Renal pelvis (tissue), 4 donors: ENCODE results near the gene ROBO2. TPM values are rescaled to one million over a fixed set of nuclear protein-coding genes. Genes with fewer than 3 reads are reported as not detected.

Experiments
- DNase-seq: peaks from one replicate; pipeline ENCODE4 v3.0.0-alpha.2; 2013
- polyA plus RNA-seq, 3 donors: library from polyadenylated mRNA; unstranded; fragments of 120-200 nt; gene quantifications; one replicate each; pipeline ENCODE4 v1.2.1, GENCODE V29; 2013; ENCODE audit not compliant: insufficient read length in 3 of 3

ROBO2 gene
- polyA plus RNA-seq, 3 donors, result 82.8 to 101 (median 88.0) TPM

DNA sequence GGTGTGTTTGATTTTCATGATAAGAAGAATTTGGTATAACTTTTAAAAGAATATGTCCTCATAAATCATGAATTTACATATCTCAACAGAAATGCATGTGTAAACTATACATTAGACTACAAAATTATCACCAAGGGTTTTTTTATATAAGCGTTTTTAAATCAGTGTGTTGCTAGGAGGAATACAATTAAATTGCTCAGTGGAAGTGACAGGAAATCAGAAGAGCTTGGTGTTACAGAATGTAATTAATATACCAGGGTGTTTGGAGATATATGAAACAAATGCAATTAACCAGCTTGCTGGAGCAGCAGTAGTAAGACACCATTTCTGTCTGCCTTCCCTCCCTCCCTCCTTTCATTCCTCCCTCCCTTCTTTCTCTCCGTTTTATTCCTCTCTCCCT lies 2.4 kb downstream of the ROBO2 start:
- DNase-seq, result no peak

DNA sequence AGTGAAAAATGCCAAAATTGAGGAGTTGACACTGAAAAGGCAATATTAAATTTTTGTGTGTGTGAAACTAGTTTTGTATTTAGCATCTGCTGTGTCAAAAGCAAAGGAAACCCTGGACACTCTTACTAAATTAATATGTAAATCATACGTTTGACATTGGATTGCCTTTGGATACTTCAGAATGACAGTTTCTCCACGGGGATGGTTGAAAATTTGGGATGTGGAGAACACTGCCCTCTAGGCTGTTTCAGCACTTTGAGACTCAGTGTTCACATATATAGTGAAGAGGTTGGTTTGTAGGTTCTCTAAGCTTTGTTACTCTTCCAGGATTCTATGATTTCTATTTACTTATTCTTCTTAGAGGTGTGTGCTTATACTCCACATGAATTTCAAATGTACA lies 3.0 kb downstream of the ROBO2 start:
- peak; percentile 39 for DNase-seq

DNA sequence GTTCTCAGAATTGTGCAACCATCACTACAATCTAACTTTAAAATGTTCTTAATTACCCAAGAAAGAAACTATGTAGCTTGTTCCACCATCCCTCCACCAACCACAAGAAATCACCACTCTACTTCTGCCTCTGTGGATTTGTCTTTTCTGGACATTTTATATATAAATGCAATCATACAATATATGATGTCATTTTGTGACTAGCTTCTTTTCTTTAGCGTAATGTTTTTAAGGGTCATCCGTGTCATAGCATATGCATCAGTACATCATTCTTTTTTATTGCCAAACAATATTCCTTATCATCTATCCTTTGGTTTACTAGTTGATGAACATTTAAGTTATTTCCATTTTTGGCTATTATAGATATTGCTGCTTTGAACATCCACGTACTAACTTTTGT lies 5.8 kb downstream of the ROBO2 start:
- DNase-seq, result no peak

DNA sequence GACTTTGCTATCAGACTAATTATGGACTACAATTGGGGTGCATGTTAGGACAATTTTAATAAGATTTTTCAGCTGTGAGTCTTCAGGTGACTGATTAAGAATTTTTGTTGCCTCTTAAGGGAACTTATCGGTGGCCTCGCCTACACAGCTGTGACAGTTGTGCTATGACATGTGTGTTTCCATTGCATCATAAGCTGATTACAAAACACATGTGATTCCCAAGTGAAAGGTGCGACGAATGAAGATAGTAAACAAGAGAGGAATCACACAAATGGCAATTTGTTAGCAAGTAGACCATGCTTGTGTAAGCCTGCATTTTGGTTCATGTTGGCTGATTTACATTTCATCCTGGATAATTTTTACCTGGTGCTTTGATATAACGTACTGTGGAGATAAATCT lies 8.3 kb downstream of the ROBO2 start:
- no peak for DNase-seq

DNA sequence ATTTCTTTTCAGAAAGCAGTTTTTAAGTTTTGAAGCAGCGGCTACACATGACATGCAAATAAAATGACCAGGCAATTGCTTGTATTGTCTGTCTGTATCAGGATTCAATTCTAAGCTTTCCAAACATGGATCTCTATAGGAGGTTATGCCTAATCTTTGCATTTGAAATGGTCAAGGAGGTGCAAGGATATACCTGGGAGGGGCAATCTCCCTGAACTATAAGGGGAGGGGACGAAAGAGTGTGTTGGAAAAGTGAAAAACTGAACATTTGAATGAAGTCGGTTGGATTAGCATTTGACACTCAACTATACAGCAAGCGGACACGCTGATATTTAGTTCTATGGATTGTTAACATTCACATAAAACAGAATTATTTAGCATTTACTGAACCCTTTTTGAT lies 11.7 kb downstream of the ROBO2 start:
- no peak for DNase-seq

DNA sequence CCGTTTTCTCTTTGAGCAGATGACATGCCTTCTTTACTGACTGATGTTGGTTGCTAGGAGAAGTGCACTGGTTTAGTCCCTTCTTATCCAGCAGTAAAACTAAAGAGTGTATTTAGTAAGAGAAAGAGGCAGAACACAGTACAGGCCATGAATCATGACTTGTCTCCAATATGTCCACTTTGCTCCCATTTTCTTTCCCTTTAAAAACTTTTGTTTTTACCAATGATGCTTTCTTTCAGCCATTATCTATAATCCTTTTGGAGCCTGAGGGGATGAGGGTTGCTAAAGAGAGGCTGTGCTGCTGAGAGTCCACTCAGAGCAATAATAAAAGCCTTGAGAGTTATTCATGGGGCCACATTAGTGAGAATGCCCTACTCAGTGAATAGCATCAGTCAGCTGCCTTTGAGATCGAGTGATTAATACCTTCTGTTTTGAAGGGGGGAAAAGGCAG lies 12.2 kb downstream of the ROBO2 start:
- no peak for DNase-seq

DNA sequence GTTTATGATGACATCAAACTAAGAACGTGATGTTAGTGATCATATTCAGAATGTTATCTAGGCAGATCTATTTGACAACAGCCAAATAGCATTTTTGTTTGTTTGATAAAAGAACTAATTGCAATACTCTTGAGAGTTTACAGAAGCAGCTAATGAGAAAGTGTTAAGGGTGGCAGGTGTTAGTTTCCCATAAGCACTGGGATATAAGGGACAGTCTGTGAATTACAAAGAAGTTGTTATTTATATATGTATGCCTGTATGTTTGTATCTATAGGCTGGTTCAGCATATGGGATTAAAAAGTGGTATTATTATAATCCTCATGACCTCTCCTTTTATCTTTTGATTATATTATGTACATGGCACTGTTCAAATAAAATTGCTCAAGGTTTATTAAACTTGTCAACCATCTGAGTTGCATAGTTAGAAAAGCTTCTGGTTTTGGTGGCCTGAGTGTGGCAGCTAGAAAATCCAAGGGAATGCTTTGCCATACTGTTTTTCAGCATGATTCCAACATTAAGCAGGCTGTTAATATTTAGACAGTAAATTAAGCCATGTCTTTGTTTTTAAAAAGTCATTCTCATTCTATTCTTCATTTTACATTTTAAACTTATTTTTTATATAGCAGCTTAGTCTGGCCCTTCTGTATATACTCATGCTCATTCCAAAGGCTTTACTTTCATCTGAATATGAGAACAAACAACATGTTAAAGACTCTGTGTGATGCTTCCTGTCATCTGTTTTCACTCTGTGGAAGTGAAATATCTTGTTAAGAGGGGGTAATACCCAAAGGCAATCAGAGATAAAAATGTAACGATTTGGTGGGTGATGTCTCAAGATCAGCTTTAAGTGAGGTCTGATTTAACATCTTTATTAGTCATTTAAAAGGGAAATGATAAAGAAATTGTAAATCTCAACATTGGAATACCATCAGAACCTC lies 13.1 kb downstream of the ROBO2 start:
- no peak for DNase-seq

DNA sequence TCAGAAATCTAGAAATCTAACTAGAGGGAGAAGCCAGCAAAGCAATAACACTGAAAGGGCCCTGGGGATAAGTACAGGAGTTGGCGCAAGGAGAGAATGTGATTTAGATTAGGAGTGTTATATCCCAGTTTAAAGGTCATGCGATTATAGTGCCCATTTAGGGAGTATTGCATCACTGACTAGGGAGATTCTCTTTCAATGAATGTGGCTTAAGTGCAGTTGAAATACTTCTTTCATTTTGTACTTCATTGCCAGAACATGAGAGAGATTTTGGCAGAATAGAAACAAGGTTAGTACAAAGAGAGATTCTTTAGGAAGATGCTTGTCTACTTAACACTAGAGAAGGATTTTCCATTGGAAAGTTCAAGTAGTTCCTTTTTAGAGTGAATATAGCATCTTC lies 13.9 kb downstream of the ROBO2 start:
- no peak for DNase-seq

DNA sequence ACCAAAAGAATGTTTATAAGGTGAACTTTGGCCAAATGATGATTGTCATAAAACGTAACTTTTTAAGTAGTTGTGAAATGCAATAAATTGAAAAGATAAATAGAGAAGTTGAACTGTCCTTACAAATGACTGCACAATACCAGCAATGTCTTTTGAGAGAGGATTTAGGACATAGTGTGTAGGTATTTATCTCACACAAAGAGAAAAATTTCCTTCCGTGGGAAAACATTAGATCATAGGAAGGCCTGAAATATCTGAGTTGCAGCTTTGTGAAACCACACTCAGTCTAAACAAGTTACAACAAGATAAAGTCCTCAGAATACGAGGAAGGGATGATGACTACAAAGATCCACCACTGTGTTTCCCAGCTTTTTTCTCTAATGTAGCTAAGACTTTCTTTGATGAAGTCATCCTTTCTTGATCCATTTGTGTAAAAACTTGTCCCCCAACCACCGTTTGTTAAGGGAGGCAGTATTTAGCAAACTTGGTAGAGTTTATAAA lies 16.0 kb downstream of the ROBO2 start:
- no peak for DNase-seq

DNA sequence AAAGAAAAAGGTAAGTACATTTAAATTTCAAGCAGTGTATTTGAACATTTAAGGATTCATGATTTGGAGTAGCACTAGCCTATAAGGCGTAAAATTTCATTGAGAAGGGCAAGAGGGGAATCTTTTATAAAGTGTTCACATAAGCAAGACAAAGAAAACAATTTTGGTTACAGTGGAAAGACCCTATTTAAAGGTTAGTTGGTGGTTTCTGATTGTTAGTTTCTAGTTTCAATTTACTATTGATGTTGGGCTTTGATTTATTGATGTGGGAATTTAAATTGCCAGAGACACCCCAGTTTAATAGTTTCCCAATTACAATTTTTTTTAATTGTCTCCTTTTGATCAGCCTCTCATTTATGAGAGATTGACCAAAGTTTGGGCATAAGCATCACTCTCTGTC lies 19.5 kb downstream of the ROBO2 start:
- DNase-seq, result no peak

DNA sequence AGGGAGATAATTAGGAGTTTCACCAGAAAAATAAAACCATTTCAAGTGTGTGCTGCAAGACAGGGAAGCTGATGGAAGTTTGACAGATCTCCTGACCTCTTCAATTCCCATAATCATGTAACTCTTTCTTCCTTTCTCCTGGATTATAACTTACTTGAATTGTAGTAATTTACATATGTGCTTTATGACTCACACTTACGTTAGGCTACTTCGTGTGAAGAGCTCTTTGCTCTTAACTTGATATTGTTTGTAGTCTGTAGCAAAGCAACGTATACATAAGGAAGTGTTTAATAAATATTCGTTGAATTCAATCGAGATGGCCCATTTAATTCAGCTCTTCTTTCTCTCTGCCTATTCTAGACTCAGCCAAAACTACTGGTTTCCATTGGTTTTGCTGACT lies 23.5 kb downstream of the ROBO2 start:
- no peak for DNase-seq

DNA sequence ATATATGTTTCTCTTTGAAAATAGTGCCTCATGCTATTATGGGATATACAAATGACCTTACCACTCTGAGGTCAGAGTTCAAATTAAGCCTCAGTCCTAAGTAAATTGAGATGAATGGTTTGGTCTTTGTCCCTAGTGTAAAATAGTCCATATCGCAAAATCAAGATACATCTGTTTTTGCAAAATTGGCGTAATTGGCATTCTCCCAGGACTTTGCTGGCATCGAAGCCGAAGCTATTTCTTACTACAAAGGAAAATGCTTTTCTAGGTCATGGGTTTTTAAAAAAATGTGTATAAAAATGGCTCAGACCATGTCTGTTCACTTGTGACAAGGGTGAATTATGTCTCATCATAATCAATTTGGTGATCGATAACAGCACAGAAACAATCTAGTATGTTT lies 25.9 kb downstream of the ROBO2 start:
- DNase-seq, result no peak

DNA sequence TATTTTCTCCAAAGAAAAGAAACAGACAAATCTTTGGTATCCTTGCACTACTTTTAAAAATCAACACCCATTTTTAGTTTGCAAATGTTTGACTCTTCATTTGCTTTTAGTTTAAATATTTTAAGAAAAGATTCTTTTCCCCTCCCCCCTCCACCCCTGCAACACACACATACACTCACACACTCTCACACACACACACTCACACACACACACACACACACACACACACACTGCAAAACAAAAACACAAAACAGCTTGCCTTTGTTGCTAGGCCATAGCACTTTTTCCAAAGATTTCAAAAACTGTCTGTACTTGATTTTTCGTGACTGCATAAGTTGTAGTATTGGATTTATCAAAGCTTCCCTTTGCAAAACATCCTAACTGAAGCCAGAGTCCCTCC lies 26.9 kb downstream of the ROBO2 start:
- DNase-seq, result no peak

DNA sequence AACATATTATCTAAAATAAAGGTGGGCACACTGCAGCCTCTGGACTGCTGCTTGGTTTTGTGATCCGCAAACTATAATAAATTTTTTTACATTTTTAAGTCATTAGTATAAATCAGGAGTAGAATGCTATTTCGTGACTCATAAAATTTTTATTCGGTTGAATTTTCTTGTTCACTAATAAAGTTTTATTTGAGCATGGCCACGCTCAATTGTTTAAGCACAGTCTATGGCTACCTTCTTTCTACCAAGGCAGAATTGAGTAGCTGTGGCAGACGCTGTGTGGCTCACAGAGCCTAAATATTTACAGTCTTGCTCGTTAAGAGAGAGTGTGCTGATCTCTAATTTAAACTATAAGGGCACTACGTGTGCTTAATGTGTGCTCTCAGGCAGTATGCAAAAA lies 28.9 kb downstream of the ROBO2 start:
- no peak for DNase-seq

DNA sequence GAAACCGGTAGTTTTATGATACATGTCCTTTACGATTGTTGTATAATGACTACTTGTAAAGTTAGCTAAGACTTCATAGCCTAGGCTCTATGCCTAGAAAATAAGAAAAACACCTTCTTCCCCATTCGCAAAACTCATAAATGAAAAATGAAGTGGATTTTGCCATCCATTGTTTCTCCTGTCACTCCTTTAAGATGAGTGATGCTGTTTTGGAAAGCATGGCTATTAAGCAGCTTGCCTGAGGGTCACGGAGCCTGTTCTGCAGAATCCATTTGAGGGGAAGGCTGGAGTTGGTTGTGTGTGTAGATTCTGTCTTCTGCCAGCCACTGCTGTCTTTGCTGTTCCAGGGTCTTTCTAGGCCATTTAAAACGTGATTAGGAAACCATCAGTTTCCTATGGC lies 31.5 kb downstream of the ROBO2 start:
- DNase-seq, result no peak

DNA sequence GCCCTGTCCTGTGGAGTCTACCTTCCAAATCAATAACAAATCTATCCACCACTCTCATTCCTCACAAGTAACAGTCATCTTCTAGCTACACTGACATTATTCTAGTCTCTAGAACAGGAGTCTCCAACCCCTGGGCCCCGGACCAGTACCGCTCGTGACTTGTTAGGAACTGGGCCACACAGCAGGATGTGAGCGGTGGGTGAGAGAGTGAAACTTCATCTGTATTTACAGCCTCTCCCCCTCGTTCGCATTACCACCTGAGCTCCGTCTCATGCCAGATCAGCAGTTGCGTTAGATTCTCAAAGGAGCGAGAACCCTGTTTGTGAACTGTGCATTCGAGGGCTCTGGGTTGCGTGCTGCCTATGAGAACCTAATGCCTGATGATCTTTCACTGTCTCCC lies 31.9 kb downstream of the ROBO2 start:
- DNase-seq, result peak; percentile 16

DNA sequence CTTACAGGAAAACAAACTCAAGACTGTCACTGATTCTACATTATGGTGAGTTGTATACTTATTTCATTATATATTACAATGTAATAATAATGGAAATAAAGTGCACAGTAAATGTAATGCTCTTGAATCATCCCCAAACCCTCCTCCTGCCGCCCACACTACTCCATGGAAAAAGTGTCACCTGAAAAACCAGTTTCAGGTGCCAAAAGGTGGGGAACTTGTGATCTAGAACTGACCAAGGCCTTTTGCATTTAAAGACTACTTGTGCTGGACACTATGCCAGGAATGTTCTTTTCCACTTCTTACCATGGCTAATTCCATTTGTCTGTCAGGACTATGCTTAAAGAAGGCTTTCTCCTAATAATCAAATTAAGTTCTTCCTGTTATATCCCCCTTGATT lies 32.3 kb downstream of the ROBO2 start:
- no peak for DNase-seq

DNA sequence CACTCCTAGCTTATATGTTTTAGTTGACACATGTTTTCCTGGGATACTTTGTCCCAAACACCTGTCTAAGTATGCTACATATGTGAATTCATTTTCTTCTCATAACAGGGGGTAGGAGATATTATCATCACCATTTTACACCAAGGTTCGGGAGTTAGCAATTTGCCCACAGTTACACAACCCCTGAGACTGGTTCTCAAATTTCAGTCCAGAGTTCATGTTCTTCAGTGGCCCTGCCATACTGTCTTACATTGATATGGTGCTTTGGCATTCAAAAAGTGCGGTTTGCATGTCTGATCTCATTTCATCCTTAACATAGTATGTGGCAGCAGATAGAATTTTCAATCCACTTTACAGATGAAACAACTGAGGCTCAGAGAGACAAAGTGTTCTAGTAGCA lies 38.4 kb downstream of the ROBO2 start:
- no peak for DNase-seq

DNA sequence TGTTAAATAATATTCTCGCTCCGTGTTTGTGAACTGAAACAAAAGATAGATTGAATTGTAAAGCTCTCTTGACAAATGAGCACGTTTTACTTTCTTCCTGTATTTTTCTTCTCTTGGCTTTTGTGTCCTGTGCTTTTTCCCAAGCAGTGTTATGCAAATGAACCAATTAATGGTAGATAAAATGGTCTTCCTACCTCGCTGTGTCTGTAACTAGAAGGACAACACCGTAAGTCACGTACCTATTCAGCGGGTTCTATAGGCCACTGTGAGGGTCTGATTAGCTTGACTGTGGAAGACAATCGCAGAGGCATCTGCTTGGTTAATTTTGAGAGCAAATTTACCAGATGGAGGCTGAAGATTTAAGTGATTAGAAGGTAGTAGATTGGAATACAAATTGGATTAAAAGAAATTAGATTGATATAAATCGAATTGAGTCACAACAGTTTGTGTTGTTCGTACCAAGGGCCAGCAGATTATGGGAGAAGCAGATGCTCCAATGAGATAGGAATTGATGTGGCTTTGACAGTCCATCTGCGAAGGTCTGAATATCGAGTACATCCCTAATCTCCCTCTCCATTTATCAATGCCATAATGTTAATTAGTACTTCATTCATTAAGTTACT lies 40.2 kb downstream of the ROBO2 start:
- DNase-seq, result no peak

DNA sequence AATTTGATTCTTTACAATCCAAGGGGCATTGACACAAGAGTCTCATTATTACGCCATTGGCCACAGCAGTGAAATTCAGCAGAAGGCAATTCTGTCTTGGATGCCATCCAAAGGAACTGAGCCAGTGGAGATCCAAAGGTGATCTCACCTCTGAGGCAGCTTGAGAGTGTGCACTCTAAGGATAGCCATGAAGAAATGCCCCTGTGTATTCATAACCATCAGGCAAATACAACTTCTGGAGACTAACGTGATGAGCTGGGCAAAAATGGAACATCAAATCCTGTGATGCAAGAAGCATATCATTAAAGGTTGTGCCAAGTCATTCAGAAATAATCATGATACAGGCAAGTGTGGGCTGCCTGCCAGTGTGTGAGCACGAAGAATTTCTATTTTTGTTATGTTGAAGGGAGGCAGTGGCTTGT lies 41.4 kb downstream of the ROBO2 start:
- peak; percentile 19 for DNase-seq

DNA sequence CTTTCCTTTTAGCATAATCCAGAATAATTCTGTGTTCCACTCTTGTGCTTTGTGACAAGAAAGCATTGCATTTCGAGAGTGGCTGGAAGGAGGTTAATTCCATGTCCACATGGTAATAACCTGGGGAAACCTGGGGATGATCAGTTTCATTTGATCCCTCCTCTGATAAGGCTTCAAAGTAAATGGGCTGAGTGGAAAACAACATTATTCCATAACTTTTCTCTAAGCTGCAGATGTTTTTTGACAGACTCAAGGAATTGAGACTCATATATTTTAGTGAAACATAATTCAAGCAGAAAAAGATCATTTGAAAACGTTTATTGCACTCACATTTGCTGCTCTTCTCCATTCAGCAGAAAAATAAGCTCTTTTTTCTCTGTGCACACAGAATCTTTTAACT lies 44.6 kb downstream of the ROBO2 start:
- DNase-seq, result no peak

DNA sequence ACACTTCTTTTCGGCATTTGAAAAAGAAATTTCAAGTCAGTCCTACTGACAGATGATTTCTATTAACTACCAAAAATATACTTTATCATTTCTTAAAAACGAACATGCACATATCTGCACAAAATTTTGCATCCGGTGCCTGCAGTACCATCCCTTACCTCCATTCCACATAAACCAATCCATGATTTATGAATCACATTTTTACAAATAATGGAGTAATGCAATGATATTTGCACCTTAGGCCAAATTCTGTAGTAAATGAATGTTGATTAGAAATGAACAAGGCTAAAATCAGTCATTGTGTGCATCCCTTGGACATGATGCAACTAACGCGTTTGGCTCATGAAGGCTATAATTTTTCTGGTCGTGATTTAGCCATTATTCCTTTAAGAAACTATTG lies 46.5 kb downstream of the ROBO2 start:
- DNase-seq, result no peak

DNA sequence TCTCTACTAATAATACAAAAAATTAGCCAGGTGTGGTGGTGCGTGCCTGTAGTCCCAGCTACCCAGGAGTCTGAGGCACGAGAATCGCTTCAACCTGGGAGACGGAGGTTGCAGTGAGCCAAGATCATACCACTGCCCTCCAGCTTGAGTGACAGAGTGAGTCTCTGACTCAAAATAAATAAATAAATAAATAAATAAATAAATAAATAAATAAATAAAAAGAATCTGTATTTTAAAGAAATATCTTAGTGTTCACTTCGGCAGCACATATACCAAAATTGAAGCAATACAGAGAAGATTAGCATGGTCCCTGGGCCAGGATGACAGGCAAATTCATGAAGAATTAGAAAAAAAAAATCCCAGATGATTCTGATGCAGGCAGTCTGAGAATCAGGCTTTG lies 51.9 kb downstream of the ROBO2 start:
- no peak for DNase-seq
